ENCODE data around the gene STKLD1.

STKLD1 gene

DNA sequence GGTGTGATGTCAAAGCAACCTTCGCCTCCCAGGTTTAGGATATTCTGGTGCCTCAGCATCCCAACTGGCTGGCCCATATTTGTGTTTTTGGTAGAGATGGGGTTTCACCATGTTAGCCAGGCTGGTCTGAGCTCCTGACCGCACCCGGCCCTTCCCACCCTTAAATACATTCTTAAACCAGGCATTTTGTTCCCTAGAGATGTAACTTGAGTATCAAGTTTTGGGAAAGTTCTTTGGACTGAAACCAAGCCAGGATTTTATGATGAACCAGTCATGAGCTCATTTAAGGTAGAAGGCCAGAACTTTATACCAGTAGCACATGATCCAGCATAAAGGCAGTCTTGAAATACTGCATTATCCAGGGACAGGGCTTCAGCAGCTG is 24.6 kb upstream of the STKLD1 start:
- H3K4me1 ChIP-seq (ENCODE audit: control insufficient read depth, low read length), result peaks cover 42% of the 10 kb centered on the region
- H4K20me1 ChIP-seq (ENCODE audit: control insufficient read depth, insufficient read depth, low read depth, low read length), result peaks cover 16% of the 10 kb centered on the region; the same call in 1 of the 2 replicates
- no peaks in the 10 kb centered on the region for H3K9me3 ChIP-seq (ENCODE audit: control insufficient read depth, insufficient read depth, low read length)
- no peaks in the 10 kb centered on the region for H3K27me3 ChIP-seq (ENCODE audit: control insufficient read depth, low read length)
- no peak overlapping the region for H3K4me3 ChIP-seq (ENCODE audit: low read length)
- TF ChIP-seq, protein P1, sequence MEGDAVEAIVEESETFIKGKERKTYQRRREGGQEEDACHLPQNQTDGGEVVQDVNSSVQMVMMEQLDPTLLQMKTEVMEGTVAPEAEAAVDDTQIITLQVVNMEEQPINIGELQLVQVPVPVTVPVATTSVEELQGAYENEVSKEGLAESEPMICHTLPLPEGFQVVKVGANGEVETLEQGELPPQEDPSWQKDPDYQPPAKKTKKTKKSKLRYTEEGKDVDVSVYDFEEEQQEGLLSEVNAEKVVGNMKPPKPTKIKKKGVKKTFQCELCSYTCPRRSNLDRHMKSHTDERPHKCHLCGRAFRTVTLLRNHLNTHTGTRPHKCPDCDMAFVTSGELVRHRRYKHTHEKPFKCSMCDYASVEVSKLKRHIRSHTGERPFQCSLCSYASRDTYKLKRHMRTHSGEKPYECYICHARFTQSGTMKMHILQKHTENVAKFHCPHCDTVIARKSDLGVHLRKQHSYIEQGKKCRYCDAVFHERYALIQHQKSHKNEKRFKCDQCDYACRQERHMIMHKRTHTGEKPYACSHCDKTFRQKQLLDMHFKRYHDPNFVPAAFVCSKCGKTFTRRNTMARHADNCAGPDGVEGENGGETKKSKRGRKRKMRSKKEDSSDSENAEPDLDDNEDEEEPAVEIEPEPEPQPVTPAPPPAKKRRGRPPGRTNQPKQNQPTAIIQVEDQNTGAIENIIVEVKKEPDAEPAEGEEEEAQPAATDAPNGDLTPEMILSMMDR (IDR thresholded peaks at IDR 0.05; ENCODE audit: low read depth, low read length, poor library complexity, severe bottlenecking), result no peak
- TF ChIP-seq EZH2phosphoT487 (IDR thresholded peaks at IDR 0.05; ENCODE audit: borderline replicate concordance, low read length), result no peak
- H3F3A ChIP-seq (ENCODE audit: control insufficient read depth, insufficient read depth), result peaks cover 74% of the 10 kb centered on the region
- no peak overlapping the region for H3K4me2 ChIP-seq (ENCODE audit: low read length)
- H3K36me3 ChIP-seq (ENCODE audit: control insufficient read depth, low read length), result peaks cover 58% of the 10 kb centered on the region
- H3K9me2 ChIP-seq (replicated peaks; ENCODE audit: control insufficient read depth, low read length), result no peaks in the 10 kb centered on the region
- H3K79me2 ChIP-seq (ENCODE audit: control insufficient read depth, low read length), result peaks cover 57% of the 10 kb centered on the region
- H3K27ac ChIP-seq (ENCODE audit: low read depth, low read length), result no peak overlapping the region

- Histone ChIP-seq H3K36me3 (ENCODE audit: control insufficient read depth, low read length) (peaks cover 58% of the 10 kb centered on the region), H3K9me3 (ENCODE audit: control insufficient read depth, insufficient read depth, low read length) (no peaks in the 10 kb centered on the region), H3K27ac (ENCODE audit: low read depth, low read length) (0 out of 2 replicates have a peak overlapping the region, but pooled peaks have one; percentile 19), H3K4me3 (ENCODE audit: low read length) (no peak overlapping the region), H3F3A (ENCODE audit: control insufficient read depth, insufficient read depth) (peaks cover 74% of the 10 kb centered on the region), H4K20me1 (ENCODE audit: control insufficient read depth, insufficient read depth, low read depth, low read length) (peaks cover 16% of the 10 kb centered on the region; the same call in 1 of the 2 replicates), H3K4me1 (ENCODE audit: control insufficient read depth, low read length) (peaks cover 42% of the 10 kb centered on the region), H3K9me2 (replicated peaks; ENCODE audit: control insufficient read depth, low read length) (no peaks in the 10 kb centered on the region), H3K79me2 (ENCODE audit: control insufficient read depth, low read length) (peaks cover 57% of the 10 kb centered on the region), H3K27me3 (ENCODE audit: control insufficient read depth, low read length) (no peaks in the 10 kb centered on the region), H3K4me2 (ENCODE audit: low read length) (no peak overlapping the region)
- no peak for TF ChIP-seq EZH2phosphoT487 (IDR thresholded peaks at IDR 0.05; ENCODE audit: borderline replicate concordance, low read length)
- TF ChIP-seq, protein P1 (IDR thresholded peaks at IDR 0.05; ENCODE audit: low read depth, low read length, poor library complexity, severe bottlenecking), result peak; percentile 84
These were observed 24.1 kb upstream of the STKLD1 start for GRCh38 chr9:133351908-133352634.

GRCh38 chr9:133352635-133353340 is 23.4 kb upstream of the STKLD1 start:
- no peak overlapping the region for H3K4me2 ChIP-seq (ENCODE audit: low read length)
- peaks cover 16% of the 10 kb centered on the region; the same call in 1 of the 2 replicates for H4K20me1 ChIP-seq (ENCODE audit: control insufficient read depth, insufficient read depth, low read depth, low read length)
- H3K79me2 ChIP-seq (ENCODE audit: control insufficient read depth, low read length), result peaks cover 58% of the 10 kb centered on the region
- peaks cover 74% of the 10 kb centered on the region for H3F3A ChIP-seq (ENCODE audit: control insufficient read depth, insufficient read depth)
- H3K9me2 ChIP-seq (replicated peaks; ENCODE audit: control insufficient read depth, low read length), result no peaks in the 10 kb centered on the region
- peak overlapping the region; percentile 19; the same call in 1 of the 2 replicates for H3K27ac ChIP-seq (ENCODE audit: low read depth, low read length)
- no peaks in the 10 kb centered on the region for H3K9me3 ChIP-seq (ENCODE audit: control insufficient read depth, insufficient read depth, low read length)
- no peak for TF ChIP-seq EZH2phosphoT487 (IDR thresholded peaks at IDR 0.05; ENCODE audit: borderline replicate concordance, low read length)
- TF ChIP-seq, protein P1 (IDR thresholded peaks at IDR 0.05; ENCODE audit: low read depth, low read length, poor library complexity, severe bottlenecking), result no peak
- H3K36me3 ChIP-seq (ENCODE audit: control insufficient read depth, low read length), result peaks cover 61% of the 10 kb centered on the region
- no peak overlapping the region for H3K4me3 ChIP-seq (ENCODE audit: low read length)
- H3K27me3 ChIP-seq (ENCODE audit: control insufficient read depth, low read length), result no peaks in the 10 kb centered on the region
- H3K4me1 ChIP-seq (ENCODE audit: control insufficient read depth, low read length), result peaks cover 49% of the 10 kb centered on the region
